ENCODE measurements around the gene DGKZ. TPM values are rescaled to one million over a fixed set of nuclear protein-coding genes. Genes with fewer than 3 reads are reported as not detected.

DGKZ gene
- total RNA-seq, 1 donor from 2014 or later = 51.6 TPM

DNA sequence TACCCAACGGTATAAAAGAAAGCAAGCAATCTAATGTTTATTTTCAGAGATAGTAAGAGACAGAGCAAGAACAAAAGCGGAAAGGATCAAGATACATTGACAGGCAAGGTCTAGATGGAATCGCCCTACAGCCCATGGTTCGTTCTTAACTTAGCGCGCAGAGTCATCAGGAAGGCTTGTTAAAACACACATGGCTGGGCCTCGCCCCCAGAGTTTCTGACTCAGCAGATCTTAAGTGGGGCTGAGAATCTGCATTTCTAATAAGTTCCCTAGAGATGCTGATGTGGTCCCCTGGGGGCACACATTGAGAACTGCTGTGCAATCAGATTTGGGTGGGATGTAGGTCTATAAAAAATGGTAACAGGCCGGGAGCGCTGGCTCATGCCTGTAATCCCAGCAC, 80.1 kb downstream of the DGKZ start:
- no peak for DNase-seq (ENCODE audit: low read depth in 2 of 2)

GRCh38 chr11:46429717-46430116, 82.5 kb downstream of the DGKZ start:
- DNase-seq (ENCODE audit: low read depth in 2 of 2) = no peak

Other genes with a start within 250 kb of the DGKZ start
- 6.7 TPM in 2 replicates for gene PHF21A, start 226.0 kb upstream of the DGKZ start, total RNA-seq
- gene CREB3L1, start 69.8 kb upstream of the DGKZ start, total RNA-seq = under 0.01 and 0.25 TPM in 2 replicates
- gene MDK, start 34.2 kb downstream of the DGKZ start, total RNA-seq = 34.8 and 58.0 TPM in 2 replicates
- gene CHRM4, start 44.3 kb downstream of the DGKZ start, total RNA-seq = under 0.01 and 0.25 TPM in 2 replicates
- 13.5 and 16.3 TPM in 2 replicates for gene AMBRA1, start 246.6 kb downstream of the DGKZ start, total RNA-seq